SK-N-MC (cell line): ENCODE measurements around the gene TEX44.

Experiments
- DNase-seq: peaks from one replicate; pipeline ENCODE4 v3.0.0-alpha.2; 2011; ENCODE audit warnings: low read depth, low spot score
- H3K27ac ChIP-seq: fragments of 200-600 bp; sonication (generic); 2 replicates; pipeline ENCODE4 v1.5.1; 2016; ENCODE audit warnings: mixed run types
- H3K36me3 ChIP-seq: fragments of 200-600 bp; sonication (generic); 2 replicates; pipeline ENCODE4 v1.6.1; 2017; ENCODE audit warnings: antibody characterized with exemption, low read length, mixed read lengths; ENCODE audit not compliant: insufficient read depth
- H3K4me3 ChIP-seq: fragments of 200-600 bp; sonication (generic); 2 replicates; pipeline ENCODE4 v1.5.1; 2016
- H3K9ac ChIP-seq: fragments of 200-600 bp; sonication (generic); 2 replicates; pipeline ENCODE4 v1.8.0; 2017; ENCODE audit warnings: mixed run types, mixed read lengths; ENCODE audit not compliant: insufficient read length
- H3K9me3 ChIP-seq: fragments of 200-600 bp; sonication (generic); 2 replicates; pipeline ENCODE4 v1.6.1; 2017; ENCODE audit warnings: low read depth, mild to moderate bottlenecking, antibody characterized with exemption, low read length, moderate library complexity, mixed read lengths
- EZH2 ChIP-seq: fragments of 200-600 bp; sonication (generic); IDR thresholded peaks from one replicate; pipeline ENCODE4 v1.6.1; 2017; ENCODE audit warnings: antibody characterized with exemption
- FOXP2 ChIP-seq: optimal IDR thresholded peaks from 2 replicates; pipeline ENCODE3; 2011; ENCODE audit warnings: mild to moderate bottlenecking, moderate library complexity; ENCODE audit not compliant: insufficient read depth; ENCODE audit errors: extremely low read length, control extremely low read depth
- POLR2AphosphoS5 ChIP-seq: IDR thresholded peaks from 2 replicates; pipeline ENCODE4 v1.6.1; 2012; ENCODE audit warnings: mild to moderate bottlenecking, low read depth, low read length, borderline replicate concordance

The TEX44 gene

DNA sequence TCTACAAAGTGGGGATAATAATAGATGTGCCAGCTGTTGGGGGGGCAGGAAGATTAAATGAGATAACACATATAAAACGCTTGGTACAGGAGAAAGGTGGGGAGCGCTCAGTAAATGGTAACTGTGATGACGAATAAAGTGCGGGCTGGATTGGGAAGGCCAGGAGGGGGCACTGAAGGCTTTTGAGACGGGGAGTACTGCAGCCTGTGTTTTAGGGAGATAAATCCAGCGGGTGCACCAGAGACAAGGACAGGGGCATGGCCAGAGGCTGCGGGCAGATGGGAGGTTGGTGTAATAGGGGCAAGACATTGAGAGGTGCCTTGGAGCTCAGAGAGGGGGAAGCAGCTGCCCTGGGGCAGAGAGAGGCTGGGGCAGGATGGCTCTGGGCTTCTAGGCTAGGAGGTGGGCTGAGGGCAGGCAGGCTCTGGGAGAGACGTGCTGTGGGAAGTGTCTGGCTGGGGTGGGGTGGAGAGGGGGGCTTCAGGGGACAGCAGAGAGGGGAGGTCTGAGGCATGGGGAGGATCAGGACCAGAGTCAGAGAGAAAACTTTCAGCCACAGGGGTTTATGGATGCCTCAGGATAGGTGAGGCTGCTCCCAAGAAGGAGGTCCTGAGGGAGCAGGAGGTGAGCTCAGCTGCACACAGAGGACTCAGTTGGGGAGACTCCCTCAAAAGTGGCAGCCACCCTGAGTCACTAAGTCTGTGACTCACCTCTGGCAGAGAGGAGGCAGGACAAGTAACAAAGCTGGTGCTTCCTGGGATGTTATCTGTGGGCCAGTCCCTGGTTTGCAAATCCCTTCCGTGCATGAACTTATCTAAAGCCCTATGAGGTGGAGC lies 18.8 kb downstream of the TEX44 start:
- H3K4me3 ChIP-seq, result no peak overlapping the region
- no peak overlapping the region for H3K27ac ChIP-seq

GRCh38 chr2:231612109-231612455 lies 19.4 kb downstream of the TEX44 start:
- TF ChIP-seq POLR2AphosphoS5 (no peak), EZH2 (no peak), FOXP2 (no peak)
- H3K27ac ChIP-seq, result no peak overlapping the region
- DNase-seq, result no peak
- H3K9me3 ChIP-seq, result no peaks in the 10 kb centered on the region
- no peaks in the 10 kb centered on the region for H3K36me3 ChIP-seq
- no peak overlapping the region for H3K4me3 ChIP-seq
- H3K9ac ChIP-seq, result no peak overlapping the region

More for the DNA sequence above, 18.8 kb downstream of the TEX44 start:
- Histone ChIP-seq H3K9me3 (no peaks in the 10 kb centered on the region), H3K9ac (no peak overlapping the region), H3K36me3 (no peaks in the 10 kb centered on the region)
- TF ChIP-seq EZH2, result no peak
- no peak for TF ChIP-seq POLR2AphosphoS5
- TF ChIP-seq FOXP2, result no peak
- no peak for DNase-seq

DNA sequence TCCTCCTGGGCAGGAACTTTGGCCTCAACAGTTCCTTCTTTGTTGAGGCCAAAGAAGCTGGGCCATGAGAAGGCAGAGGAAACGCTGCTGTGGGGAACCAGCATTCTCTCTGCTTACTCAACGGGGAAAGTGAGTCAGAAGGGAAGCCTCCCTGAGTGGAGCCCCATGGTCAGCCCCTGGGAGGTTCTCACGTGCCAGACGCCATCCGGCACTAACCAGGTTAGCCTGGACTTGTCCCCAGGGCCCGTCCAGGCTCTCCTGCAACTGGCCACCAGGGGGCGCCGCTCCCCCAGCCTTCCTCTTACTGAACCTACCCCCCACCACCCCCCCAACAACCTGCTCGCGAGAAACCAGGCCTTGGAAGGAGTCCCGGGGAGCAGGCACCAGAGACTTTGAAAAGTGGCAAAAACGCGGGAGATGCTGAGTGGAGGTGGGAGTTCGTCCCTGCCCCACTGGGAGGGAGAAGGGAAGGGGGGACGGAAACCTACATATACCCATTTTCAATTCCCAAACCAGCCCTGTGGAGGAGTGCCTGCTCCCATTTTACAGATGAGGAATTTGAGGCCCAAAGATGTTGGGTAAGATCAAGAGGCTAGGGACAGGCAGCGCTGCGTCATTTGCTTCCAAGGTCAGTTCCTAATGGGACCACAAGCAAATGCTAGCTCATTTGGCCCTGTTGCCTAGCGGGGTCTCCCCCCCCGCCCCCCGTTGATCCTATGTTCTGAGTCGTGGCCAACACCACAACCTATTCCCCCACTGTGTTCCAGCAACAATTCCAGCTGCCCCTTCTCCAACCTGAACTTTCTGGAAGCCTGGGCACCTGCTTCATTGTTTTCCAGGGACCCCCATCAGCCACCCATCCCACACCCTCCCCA lies 20.0 kb downstream of the TEX44 start:
- DNase-seq, result no peak
- Histone ChIP-seq H3K9me3 (no peaks in the 10 kb centered on the region), H3K36me3 (no peaks in the 10 kb centered on the region), H3K27ac (no peak overlapping the region), H3K9ac (no peak overlapping the region), H3K4me3 (no peak overlapping the region)
- TF ChIP-seq POLR2AphosphoS5, result no peak

DNA sequence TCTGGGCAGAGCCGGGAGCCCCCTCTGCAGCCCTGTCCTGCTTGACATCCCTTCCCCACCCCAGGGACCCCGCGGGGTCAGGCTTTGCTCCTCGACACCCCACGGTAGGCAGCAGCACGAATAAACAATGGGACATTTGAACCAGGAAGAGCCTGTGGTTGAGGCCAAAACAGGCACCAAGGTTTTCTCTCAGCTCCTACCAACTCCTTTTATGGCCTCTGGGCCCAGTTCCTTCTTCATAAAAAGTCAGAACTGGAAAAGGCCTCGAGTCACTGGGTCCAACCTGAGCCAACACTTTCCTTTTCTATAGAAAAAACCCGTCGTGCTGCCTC lies 20.6 kb downstream of the TEX44 start:
- no peaks in the 10 kb centered on the region for H3K36me3 ChIP-seq
- H3K27ac ChIP-seq, result no peak overlapping the region
- no peaks in the 10 kb centered on the region for H3K9me3 ChIP-seq
- no peak overlapping the region for H3K4me3 ChIP-seq
- no peak overlapping the region for H3K9ac ChIP-seq
- TF ChIP-seq FOXP2, result no peak
- TF ChIP-seq EZH2, result no peak
- TF ChIP-seq POLR2AphosphoS5, result no peak
- no peak for DNase-seq

- Histone ChIP-seq H3K4me3 (no peak overlapping the region), H3K36me3 (no peaks in the 10 kb centered on the region), H3K9me3 (no peaks in the 10 kb centered on the region), H3K9ac (no peak overlapping the region), H3K27ac (no peak overlapping the region)
- DNase-seq, result no peak
- no peak for TF ChIP-seq FOXP2
- no peak for TF ChIP-seq POLR2AphosphoS5
- TF ChIP-seq EZH2, result no peak
Observed at GRCh38 chr2:231613663-231614558, 21.2 kb downstream of the TEX44 start.

DNA sequence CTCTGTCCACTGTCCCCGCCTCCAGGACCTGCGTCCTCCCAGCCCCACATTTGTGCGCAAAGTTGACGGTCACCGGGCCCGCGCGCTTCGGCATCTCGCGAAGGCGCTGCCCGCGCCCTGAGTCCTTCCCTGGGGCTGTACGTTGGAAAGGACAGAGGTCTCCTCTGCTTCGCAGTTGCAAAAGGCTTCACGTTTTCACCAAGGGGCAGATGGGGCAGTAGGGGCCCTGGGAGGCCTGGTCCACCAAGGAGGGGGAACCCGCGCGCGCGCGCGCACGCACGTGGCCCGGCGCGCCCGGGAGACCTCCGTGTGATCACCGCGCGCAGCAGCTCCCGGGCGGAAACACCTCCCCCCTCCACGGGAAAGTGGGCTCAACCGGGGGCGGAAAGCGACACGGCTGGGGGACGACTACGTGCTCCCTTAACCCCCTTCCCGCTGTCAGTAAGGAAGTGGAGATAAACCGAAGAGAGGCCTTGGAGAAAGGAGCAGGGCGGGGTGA lies 21.9 kb downstream of the TEX44 start:
- Histone ChIP-seq H3K36me3 (no peaks in the 10 kb centered on the region), H3K9ac (no peak overlapping the region), H3K9me3 (no peaks in the 10 kb centered on the region), H3K4me3 (no peak overlapping the region), H3K27ac (no peak overlapping the region)
- no peak for DNase-seq
- TF ChIP-seq POLR2AphosphoS5 (no peak), EZH2 (no peak), FOXP2 (no peak)

DNA sequence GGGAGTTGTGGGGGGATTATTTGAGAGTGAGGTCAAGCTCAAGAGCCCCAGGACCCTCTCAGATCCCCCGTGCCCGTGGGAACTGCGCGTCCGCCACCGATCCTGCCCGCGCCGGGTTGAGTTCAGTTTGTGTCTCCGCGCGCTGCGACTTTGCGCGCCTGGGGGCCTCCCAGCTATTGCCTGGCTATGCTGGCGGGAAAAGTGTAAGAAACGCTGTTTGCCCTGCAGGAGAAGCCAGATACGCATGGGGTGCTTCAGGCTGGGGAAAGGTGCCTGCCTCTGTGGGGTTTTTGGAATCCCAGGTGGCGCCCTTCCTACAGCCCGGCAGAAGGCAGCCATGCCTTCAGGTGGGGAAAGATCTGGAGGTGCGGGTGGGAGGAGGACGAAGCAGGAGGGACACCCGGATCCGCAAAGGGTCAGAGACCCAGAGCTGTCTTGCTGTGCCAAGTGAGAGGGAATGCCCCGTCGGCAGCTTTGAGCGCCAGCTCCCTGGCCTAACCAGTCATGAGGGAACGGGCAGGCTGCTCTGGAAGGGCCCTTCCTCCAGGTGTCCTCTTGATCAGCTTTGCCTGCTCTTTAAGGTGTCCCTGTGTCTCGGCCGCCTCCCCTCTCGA lies 22.5 kb downstream of the TEX44 start:
- Histone ChIP-seq H3K27ac (no peak overlapping the region), H3K4me3 (no peak overlapping the region), H3K9ac (no peak overlapping the region), H3K36me3 (no peaks in the 10 kb centered on the region), H3K9me3 (no peaks in the 10 kb centered on the region)
- DNase-seq, result no peak
- TF ChIP-seq EZH2 (no peak), FOXP2 (no peak), POLR2AphosphoS5 (no peak)

GRCh38 chr2:231616296-231616695 lies 23.6 kb downstream of the TEX44 start:
- Histone ChIP-seq H3K4me3 (no peak overlapping the region), H3K9ac (no peak overlapping the region), H3K9me3 (no peaks in the 10 kb centered on the region), H3K27ac (no peak overlapping the region), H3K36me3 (no peaks in the 10 kb centered on the region)
- no peak for DNase-seq
- TF ChIP-seq FOXP2 (no peak), EZH2 (no peak), POLR2AphosphoS5 (no peak)
